Measurements from ENCODE around the gene LINS1. TPM values are rescaled to one million over a fixed set of nuclear protein-coding genes. Genes with fewer than 3 reads are reported as not detected.

The LINS1 gene
- total and polyA plus RNA-seq, 2 of the 8 experiments (the other 6 are each of a cell fraction or from before 2014, with no cell fraction given): 4.2 to 8.1 TPM

DNA sequence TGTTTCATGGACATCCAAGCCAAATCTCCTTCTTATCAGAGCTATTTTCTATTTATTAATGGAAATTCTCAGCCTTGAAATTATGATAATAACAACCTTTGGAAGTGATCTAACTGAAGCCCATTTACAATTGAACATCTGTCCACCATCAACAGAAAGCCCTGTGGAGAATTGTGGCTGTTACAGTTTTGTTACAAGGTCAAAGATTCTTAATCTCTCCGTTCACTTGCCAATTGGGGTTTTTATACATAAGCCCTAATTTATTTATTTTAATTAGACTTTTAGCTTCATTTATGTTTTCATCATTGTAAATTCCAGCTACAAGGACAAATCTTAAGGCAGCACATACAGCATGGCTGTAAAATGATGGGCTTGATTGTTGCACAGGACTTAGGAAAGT lies 76.5 kb downstream of the LINS1 start (continued):
- no peak for TF ChIP-seq HDAC6 (IDR thresholded peaks at IDR 0.05; ENCODE audit: low read depth, low read length)
- no peak for TF ChIP-seq JUN (IDR thresholded peaks at IDR 0.05; ENCODE audit: low read depth, low read length)
- TF ChIP-seq SUZ12 (IDR thresholded peaks at IDR 0.05; ENCODE audit: low read length): no peak
- no peak for TF ChIP-seq CEBPB (IDR thresholded peaks at IDR 0.05; ENCODE audit: low read depth, low read length)
- TF ChIP-seq GABPA (IDR thresholded peaks at IDR 0.05; ENCODE audit: borderline replicate concordance, insufficient read depth, low read length): no peak
- no peak for TF ChIP-seq RAD21 (IDR thresholded peaks at IDR 0.05 in 1 of 2, conservative IDR thresholded peaks at IDR 0.05 in 1 of 2; ENCODE audit: low read depth in 2 of 2, low read length in 2 of 2)

Data from H1 (cell line).